Esophagus muscularis mucosa (tissue), 4 donors: Measurements from ENCODE around the gene CREB3L2. TPM values are rescaled to one million over a fixed set of nuclear protein-coding genes. Genes with fewer than 3 reads are reported as not detected.
"Not testable (repeated sequence)": the region's sequence is repeated elsewhere in the genome, so short reads cannot be mapped to it uniquely, and the experiment has no call there.

ENCODE experiments used
- DNase-seq: peaks from one replicate; pipeline ENCODE4 v3.0.0-alpha.2; 2017; ENCODE audit errors: extremely low spot score
- H3K27ac ChIP-seq, 4 donors: fragments of 200-600 bp; sonication (generic); replicated peaks in 1 of 4; 1 replicate in 3 of 4; 2 replicates in 1 of 4; pipeline ENCODE4 v1.5.1; 2016 to 2019; ENCODE audit warnings: mild to moderate bottlenecking in 1 of 4
- H3K27me3 ChIP-seq, 4 donors: fragments of 200-600 bp; sonication (generic); one replicate each; pipeline versions ENCODE4 v1.5.1 to v1.6.0; 2016 to 2019
- H3K36me3 ChIP-seq, 4 donors: fragments of 200-600 bp; sonication (generic); one replicate each; pipeline ENCODE4 v1.5.1; 2016 to 2019
- H3K4me1 ChIP-seq, 4 donors: fragments of 200-600 bp; sonication (generic); one replicate each; pipeline ENCODE4 v1.5.1; 2016 to 2019
- H3K4me3 ChIP-seq, 4 donors: fragments of 200-600 bp; sonication (generic); 1 replicate in 2 of 4; 2 replicates in 2 of 4; pipeline ENCODE4 v1.5.1; 2016 to 2019; ENCODE audit warnings: mild to moderate bottlenecking in 4 of 4, moderate library complexity in 1 of 4
- H3K9me3 ChIP-seq, 4 donors: fragments of 200-600 bp; sonication (generic); 1 replicate in 3 of 4; 2 replicates in 1 of 4; pipeline ENCODE4 v1.5.1; 2016 to 2019
- EP300 ChIP-seq: sonication (generic); formaldehyde crosslinking; IDR thresholded peaks from one replicate; pipeline ENCODE4 v1.6.1; 2017; ENCODE audit warnings: antibody characterized with exemption
- POLR2A ChIP-seq: fragments of 450-650 bp; IDR thresholded peaks from one replicate; pipeline ENCODE4 v1.6.1; 2017; ENCODE audit warnings: antibody characterized with exemption, moderate library complexity, mild to moderate bottlenecking, low read depth
- POLR2AphosphoS5 ChIP-seq, 2 donors: sonication (generic); formaldehyde crosslinking; IDR thresholded peaks; one replicate each; pipeline ENCODE4 v1.6.1; 2017; ENCODE audit warnings: antibody characterized with exemption in 2 of 2
- WGBS: methylation state at CpG from one replicate; pipeline ENCODE4 v1.1.5; 2018; 5-methylcytosine and 5-hydroxymethylcytosine counted together
- intact Hi-C: fragments of 100-400 bp; cut with DNase I; formaldehyde crosslinking; loops from one replicate; pipeline ENCODE4 v1.15.1; 2023
- total RNA-seq, 4 donors: library from RNA; depleted of rRNA; stranded (reverse); fragments of >200 nt; gene quantifications; one replicate each; pipeline versions ENCODE4 v1.1.0 to v1.2.1, GENCODE V29; 2016
- TF ChIP-seq, protein P1 (sequence below), 3 experiments: fragments of 200-600 bp in 2 of 3; fragments of 450-650 bp in 1 of 3; sonication (generic) in 2 of 3; IDR thresholded peaks; one replicate each; pipeline ENCODE4 v1.5.1; 2017 to 2019; ENCODE audit warnings: antibody characterized with exemption in 3 of 3, mild to moderate bottlenecking in 2 of 3, moderate library complexity in 1 of 3

The CREB3L2 gene
- total RNA-seq, 4 donors from 2014 or later, result 29.2 to 43.4 (median 37.1) TPM

DNA sequence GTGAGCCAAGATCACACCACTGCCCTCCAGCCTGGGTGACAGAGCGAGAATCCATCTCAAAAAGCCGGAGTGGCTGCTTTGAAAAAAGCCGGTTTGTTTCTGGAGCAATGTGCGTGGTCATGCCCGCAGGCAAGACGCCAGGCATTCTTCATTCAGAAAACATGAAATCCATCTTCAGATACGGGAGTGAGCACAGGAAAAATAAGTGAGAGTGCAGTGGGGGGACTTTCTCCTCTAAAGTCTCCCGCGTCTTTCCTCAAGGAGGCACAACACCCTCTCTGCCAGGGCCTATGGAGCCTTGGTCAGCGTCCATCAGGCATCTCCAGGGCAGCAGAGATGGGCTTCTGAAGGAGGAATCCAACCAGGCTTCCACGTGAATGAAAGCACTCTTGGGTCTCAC is 92.8 kb downstream of the CREB3L2 start:
- H3K27ac ChIP-seq, result peak overlapping the region; percentile 50 to 56 (median 53)
- DNase-seq, result no peak
- peaks cover 0 to 22% (median 21%) of the 10 kb centered on the region in 4 donors for H3K4me1 ChIP-seq
- intact Hi-C loops, result no loop called here
- no peaks in the 10 kb centered on the region for H3K27me3 ChIP-seq
- WGBS, result 86% methylated on average over 8 of the region's 11 CpGs
- H3K4me3 ChIP-seq, result no peak overlapping the region
- peak in 1 of 2 donors; percentile 33 for TF ChIP-seq POLR2AphosphoS5 (IDR thresholded peaks at IDR 0.05)
- TF ChIP-seq, protein P1, sequence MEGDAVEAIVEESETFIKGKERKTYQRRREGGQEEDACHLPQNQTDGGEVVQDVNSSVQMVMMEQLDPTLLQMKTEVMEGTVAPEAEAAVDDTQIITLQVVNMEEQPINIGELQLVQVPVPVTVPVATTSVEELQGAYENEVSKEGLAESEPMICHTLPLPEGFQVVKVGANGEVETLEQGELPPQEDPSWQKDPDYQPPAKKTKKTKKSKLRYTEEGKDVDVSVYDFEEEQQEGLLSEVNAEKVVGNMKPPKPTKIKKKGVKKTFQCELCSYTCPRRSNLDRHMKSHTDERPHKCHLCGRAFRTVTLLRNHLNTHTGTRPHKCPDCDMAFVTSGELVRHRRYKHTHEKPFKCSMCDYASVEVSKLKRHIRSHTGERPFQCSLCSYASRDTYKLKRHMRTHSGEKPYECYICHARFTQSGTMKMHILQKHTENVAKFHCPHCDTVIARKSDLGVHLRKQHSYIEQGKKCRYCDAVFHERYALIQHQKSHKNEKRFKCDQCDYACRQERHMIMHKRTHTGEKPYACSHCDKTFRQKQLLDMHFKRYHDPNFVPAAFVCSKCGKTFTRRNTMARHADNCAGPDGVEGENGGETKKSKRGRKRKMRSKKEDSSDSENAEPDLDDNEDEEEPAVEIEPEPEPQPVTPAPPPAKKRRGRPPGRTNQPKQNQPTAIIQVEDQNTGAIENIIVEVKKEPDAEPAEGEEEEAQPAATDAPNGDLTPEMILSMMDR (IDR thresholded peaks at IDR 0.05), result no peak
- no peaks in the 10 kb centered on the region for H3K9me3 ChIP-seq
- peaks cover 40 to 100% (median 92%) of the 10 kb centered on the region in 4 donors for H3K36me3 ChIP-seq

DNA sequence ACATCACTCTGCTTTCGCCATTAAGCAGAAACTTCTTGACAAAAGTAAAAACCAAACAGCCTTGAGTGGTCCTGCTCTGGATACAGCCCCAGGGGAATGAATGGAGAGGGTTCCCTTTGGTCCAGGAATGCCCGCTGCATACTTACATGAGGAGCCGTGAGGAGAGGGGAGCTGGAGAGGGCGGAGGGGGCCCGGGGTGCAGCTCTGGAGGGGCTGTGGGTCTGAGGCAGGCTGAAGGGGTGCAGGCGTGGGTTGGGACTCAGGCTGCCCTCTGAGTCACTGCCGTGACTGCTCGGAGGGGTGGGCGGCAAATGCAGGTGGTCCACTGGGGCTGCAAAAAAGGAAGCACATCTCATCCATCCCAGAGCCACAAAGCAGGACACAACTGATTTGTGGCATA is 93.8 kb downstream of the CREB3L2 start:
- no peak overlapping the region for H3K4me3 ChIP-seq

DNA sequence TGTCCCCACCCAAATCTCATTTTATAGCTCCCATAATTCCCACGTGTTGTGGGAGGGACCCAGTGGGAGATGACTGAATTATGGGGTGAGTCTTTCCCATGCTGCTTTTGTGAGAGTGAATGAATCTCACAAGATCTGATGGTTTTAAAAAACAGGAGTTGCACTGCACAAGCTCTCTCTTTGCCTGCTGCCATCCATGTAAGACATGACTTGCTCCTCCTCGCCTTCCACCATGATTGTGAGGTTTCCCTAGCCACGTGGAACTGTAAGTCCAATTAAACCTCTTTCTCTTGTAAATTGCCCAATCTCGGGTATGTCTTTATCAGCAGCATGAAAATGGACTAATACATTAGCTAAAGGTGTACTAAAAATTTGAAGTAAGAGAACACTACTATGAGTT is 95.2 kb downstream of the CREB3L2 start:
- H3K27ac ChIP-seq, H3K9me3 ChIP-seq, H3K27me3 ChIP-seq, intact Hi-C loops, DNase-seq, H3K4me3 ChIP-seq: not testable (repeated sequence)
- H3K36me3 ChIP-seq, result peaks cover 19 to 99% (median 82%) of the 10 kb centered on the region in 4 donors
- WGBS, result 88% methylated on average over 4 of the region's 4 CpGs
- peaks cover 0 to 32% (median 29%) of the 10 kb centered on the region in 4 donors for H3K4me1 ChIP-seq

More for the DNA sequence above, 93.8 kb downstream of the CREB3L2 start:
- Histone ChIP-seq H3K9me3 (no peaks in the 10 kb centered on the region), H3K4me1 (peaks cover 0 to 31% (median 29%) of the 10 kb centered on the region in 4 donors), H3K27me3 (no peaks in the 10 kb centered on the region), H3K36me3 (peaks cover 32 to 100% (median 89%) of the 10 kb centered on the region in 4 donors), H3K27ac (peak overlapping the region in 3 of 4 donors; percentile 50 to 56 (median 54))
- intact Hi-C loops, result no loop called here
- no peak for DNase-seq
- 98% methylated on average over 9 of the region's 9 CpGs for WGBS
- TF ChIP-seq, protein P1 (IDR thresholded peaks at IDR 0.05), result no peak

DNA sequence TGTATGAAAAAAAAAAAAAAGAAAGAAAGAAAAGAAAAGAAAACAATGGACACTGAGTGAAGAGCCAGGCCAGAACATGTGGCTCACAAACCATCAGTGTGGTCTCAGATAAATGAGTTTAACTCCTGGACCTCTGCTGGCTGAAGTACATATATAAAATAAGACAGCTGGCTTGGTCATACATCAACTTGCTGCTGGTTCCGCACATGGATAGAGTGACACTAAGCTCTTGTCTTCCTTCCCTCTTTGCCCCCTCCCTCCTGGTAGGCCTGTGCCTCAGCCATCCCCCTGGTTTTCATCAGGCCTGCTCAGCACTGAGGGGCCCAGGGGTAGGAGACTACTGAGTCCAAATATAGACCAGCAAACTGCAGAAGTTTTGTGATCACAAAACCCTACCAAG is 97.1 kb downstream of the CREB3L2 start:
- Histone ChIP-seq H3K27ac (peak overlapping the region in 1 of 4 donors; percentile 19), H3K36me3 (peaks cover 21 to 98% (median 81%) of the 10 kb centered on the region in 4 donors), H3K4me1 (peaks cover under 1 to 38% (median 33%) of the 10 kb centered on the region in 4 donors), H3K4me3 (no peak overlapping the region), H3K27me3 (no peaks in the 10 kb centered on the region), H3K9me3 (no peaks in the 10 kb centered on the region)
- intact Hi-C loops, result no loop called here
- TF ChIP-seq, protein P1 (IDR thresholded peaks at IDR 0.05), result no peak
- no peak for TF ChIP-seq POLR2AphosphoS5 (IDR thresholded peaks at IDR 0.05)
- TF ChIP-seq POLR2A, result no peak
- no peak for TF ChIP-seq EP300
- DNase-seq, result no peak
- WGBS, result 55% methylated on average over 1 of the region's 1 CpG

DNA sequence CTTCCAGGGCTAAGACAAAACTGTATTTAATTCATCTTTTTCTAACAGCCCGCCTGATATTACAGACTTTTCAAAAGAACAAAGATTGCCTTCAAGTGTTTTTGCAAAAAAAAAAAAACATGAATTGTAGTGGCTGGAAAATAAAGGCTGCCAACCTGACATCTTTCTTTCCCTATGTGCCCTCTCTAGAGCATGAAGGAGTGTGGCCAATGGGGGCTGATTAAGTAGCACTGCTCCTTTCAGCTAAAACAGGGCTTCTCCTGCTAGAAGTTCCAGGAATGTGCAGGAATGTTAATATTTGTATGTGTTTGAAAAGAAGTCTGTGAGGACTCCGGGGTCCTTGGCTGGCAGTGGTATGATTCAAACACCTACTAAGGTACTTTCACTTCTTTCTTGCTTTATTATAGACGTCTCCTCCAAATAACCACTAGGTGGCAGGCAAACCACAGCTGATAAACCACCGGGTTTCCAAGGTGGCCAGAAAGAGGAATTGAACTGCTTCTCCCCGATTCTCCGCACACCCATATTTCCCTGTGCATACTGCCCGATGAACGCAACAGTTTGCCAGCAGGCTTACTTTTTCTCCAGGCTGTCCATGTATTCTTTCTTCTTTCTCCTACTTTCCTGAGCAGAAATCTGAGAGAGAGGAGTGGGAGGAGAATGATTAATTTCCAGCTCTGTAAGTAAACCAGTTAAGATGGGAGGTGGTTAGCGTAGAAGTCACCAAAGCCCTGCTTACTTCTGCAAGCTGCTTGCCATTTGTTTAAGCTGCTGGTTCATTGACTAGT is 98.3 kb downstream of the CREB3L2 start:
- no peaks in the 10 kb centered on the region for H3K27me3 ChIP-seq
- H3K4me1 ChIP-seq, result peaks cover 13 to 39% (median 35%) of the 10 kb centered on the region in 4 donors
- TF ChIP-seq POLR2A (no peak), EP300 (no peak), POLR2AphosphoS5 (IDR thresholded peaks at IDR 0.05) (peak; percentile 10 to 25)
- TF ChIP-seq, protein P1 (IDR thresholded peaks at IDR 0.05), result peak; percentile 81 to 89 (median 82)
- H3K9me3 ChIP-seq, result no peaks in the 10 kb centered on the region
- no peak overlapping the region for H3K4me3 ChIP-seq
- H3K27ac ChIP-seq, result peak overlapping the region in 3 of 4 donors; percentile 16 to 36 (median 25)
- peaks cover 21 to 92% (median 76%) of the 10 kb centered on the region in 4 donors for H3K36me3 ChIP-seq
- intact Hi-C loops, result loop anchor here (1.0 kb wide), 1 partner anchor 105 kb away; no protein-coding TSS in a partner anchor
- no peak for DNase-seq
- 19% methylated on average over 9 of the region's 9 CpGs for WGBS
